GM12891 (cell line): ENCODE measurements around the gene BMX.

Source experiments
- PAX5 ChIP-seq: IDR thresholded peaks from 2 replicates; pipeline ENCODE4 v1.6.1; 2011; ENCODE audit warnings: low read length, moderate library complexity, mild to moderate bottlenecking; ENCODE audit not compliant: insufficient read depth, severe bottlenecking
- POLR2A ChIP-seq: IDR thresholded peaks from 2 replicates; pipeline ENCODE4 v1.6.1; 2011; ENCODE audit warnings: low read depth, low read length, control low read depth
- POLR2AphosphoS5 ChIP-seq: IDR thresholded peaks from 2 replicates; pipeline ENCODE4 v1.6.1; 2011; ENCODE audit warnings: low read depth, low read length, control low read depth
- POU2F2 ChIP-seq: IDR thresholded peaks from 2 replicates; pipeline ENCODE4 v1.6.1; 2011; ENCODE audit warnings: low read depth, mild to moderate bottlenecking, control low read depth, low read length, moderate library complexity
- TAF1 ChIP-seq: IDR thresholded peaks from 2 replicates; pipeline ENCODE4 v1.6.1; 2011; ENCODE audit warnings: low read depth, low read length, control low read depth

DNA sequence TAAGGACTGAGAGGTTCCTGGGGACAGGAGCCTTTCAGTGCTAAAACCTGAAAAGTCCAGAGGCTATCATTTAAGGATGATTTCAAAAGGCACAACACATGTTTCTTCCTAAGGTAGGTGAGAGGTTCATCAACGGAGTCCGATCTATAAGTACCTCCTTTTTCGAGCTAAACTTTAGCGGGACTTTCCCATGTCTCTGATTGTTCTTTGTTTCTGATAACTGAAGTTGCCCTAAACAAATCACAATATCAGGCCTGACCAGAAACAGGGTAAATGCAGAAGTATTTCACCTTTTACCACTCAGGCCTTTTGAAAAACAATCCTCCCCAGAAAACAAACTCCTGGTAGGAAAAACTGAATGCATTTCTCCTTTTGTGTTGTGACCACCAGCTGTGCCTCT is 25.1 kb upstream of the BMX start:
- TF ChIP-seq POLR2A (no peak), POLR2AphosphoS5 (no peak), TAF1 (no peak), POU2F2 (no peak), PAX5 (no peak)
